ENCODE data around the gene ALKBH1.
"Not testable (repeated sequence)": the region's sequence is repeated elsewhere in the genome, so short reads cannot be mapped to it uniquely, and the experiment has no call there.

GRCh38 chr14:77635869-77636268, 72.0 kb downstream of the ALKBH1 start:
- TF ChIP-seq FOXJ3 (CRISPR knock-in tag; IDR thresholded peaks at IDR 0.05; ENCODE audit: borderline replicate concordance); JUND (CRISPR knock-in tag; IDR thresholded peaks at IDR 0.05): not testable (repeated sequence)
